ENCODE results near the gene VRK3. TPM values are rescaled to one million over a fixed set of nuclear protein-coding genes. Genes with fewer than 3 reads are reported as not detected.

The VRK3 gene
- total and polyA plus RNA-seq, 2 donors (not counting 3 experiments of a cell fraction or from before 2014, with no cell fraction given): 20.4 to 36.0 TPM

DNA sequence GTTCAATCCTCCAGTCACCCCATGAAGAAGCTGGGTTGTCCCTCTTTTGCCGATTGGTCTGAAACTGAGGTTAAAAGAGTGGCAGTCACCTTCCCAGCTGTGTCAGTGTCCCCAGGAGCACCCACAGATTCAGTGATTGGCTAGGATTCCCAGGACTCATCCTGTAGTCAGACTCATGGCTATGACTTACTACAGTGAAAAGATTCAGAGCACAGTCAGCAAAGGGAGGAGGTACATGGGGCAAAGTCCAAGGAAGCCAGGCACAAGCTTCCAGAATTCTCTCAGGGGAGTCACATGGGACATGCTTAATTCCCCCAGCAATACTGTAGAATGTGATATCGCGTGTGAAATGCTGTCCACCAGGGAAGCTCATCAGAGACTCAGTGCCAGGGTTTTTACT is 14.8 kb upstream of the VRK3 start:
- H3K4me1 ChIP-seq (ENCODE audit: control insufficient read depth, extremely low read depth, insufficient read depth, low read length): no peaks in the 10 kb centered on the region
- H3K9me1 ChIP-seq (replicated peaks; ENCODE audit: control insufficient read depth, extremely low read depth, insufficient read depth, low read length): no peaks in the 10 kb centered on the region
- H3K36me3 ChIP-seq (ENCODE audit: control insufficient read depth in 2 of 2, extremely low read depth in 1 of 2, insufficient read depth in 2 of 2, low read length in 2 of 2): peaks cover 22 to 44% of the 10 kb centered on the region in 2 experiments
- no peaks in the 10 kb centered on the region for H3K27me3 ChIP-seq (ENCODE audit: control insufficient read depth in 2 of 2, insufficient read depth in 2 of 2, low read length in 2 of 2)
- FAIRE-seq: no peak
- no peak overlapping the region for H3K4me3 ChIP-seq (replicated peaks in 1 of 3; ENCODE audit: insufficient read depth in 1 of 3, low read depth in 1 of 3, low read length in 3 of 3)
- ChIA-PET CTCF (interaction anchor here (1.6 kb wide), 1 partner anchor 11 kb away, joined by 5 read pairs; no protein-coding TSS in a partner anchor), POLR2A (no interaction called here)
- H3K9me3 ChIP-seq (replicated peaks; ENCODE audit: control insufficient read depth, insufficient read depth, low read length): peaks cover 9% of the 10 kb centered on the region
- no peak overlapping the region for H3K9ac ChIP-seq (replicated peaks; ENCODE audit: extremely low read depth, insufficient read depth, low read length)
- TF ChIP-seq GATA2 (IDR thresholded peaks at IDR 0.05; ENCODE audit: insufficient read depth, insufficient read length, low read depth, low read length) (no peak), MYC (IDR thresholded peaks at IDR 0.05; ENCODE audit: low read depth, low read length) (no peak), POLR2AphosphoS5 (IDR thresholded peaks at IDR 0.05; ENCODE audit: insufficient read depth, low read depth, low read length) (no peak), POLR2A (IDR thresholded peaks at IDR 0.05; ENCODE audit: low read depth, low read length) (no peak), FOS (IDR thresholded peaks at IDR 0.05; ENCODE audit: borderline replicate concordance, insufficient read depth, low read length) (no peak), EZH2 (IDR thresholded peaks at IDR 0.05; ENCODE audit: borderline replicate concordance, low read depth, low read length, severe bottlenecking) (no peak), JUN (IDR thresholded peaks at IDR 0.05; ENCODE audit: borderline replicate concordance, insufficient read depth, insufficient read length, low read depth) (no peak)
- TF ChIP-seq, protein P1, sequence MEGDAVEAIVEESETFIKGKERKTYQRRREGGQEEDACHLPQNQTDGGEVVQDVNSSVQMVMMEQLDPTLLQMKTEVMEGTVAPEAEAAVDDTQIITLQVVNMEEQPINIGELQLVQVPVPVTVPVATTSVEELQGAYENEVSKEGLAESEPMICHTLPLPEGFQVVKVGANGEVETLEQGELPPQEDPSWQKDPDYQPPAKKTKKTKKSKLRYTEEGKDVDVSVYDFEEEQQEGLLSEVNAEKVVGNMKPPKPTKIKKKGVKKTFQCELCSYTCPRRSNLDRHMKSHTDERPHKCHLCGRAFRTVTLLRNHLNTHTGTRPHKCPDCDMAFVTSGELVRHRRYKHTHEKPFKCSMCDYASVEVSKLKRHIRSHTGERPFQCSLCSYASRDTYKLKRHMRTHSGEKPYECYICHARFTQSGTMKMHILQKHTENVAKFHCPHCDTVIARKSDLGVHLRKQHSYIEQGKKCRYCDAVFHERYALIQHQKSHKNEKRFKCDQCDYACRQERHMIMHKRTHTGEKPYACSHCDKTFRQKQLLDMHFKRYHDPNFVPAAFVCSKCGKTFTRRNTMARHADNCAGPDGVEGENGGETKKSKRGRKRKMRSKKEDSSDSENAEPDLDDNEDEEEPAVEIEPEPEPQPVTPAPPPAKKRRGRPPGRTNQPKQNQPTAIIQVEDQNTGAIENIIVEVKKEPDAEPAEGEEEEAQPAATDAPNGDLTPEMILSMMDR (IDR thresholded peaks at IDR 0.05; ENCODE audit: extremely low read depth in 1 of 2, insufficient read depth in 1 of 2, low read depth in 1 of 2, low read length in 2 of 2): no peak
- TF ChIP-seq, protein P2, sequence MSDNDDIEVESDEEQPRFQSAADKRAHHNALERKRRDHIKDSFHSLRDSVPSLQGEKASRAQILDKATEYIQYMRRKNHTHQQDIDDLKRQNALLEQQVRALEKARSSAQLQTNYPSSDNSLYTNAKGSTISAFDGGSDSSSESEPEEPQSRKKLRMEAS (IDR thresholded peaks at IDR 0.05; ENCODE audit: insufficient read depth, insufficient read length): no peak
- BruUV-seq (replicated peaks): no TSS peak
- DNase-seq (ENCODE audit: low read depth, low spot score): no peak
- no peak overlapping the region for H3K27ac ChIP-seq (ENCODE audit: insufficient read depth, low read depth, low read length)
- H4K20me1 ChIP-seq (replicated peaks; ENCODE audit: control insufficient read depth, extremely low read depth, insufficient read depth, low read length): no peaks in the 10 kb centered on the region
- H2AFZ ChIP-seq (ENCODE audit: low read depth, low read length): no peak overlapping the region
- intact Hi-C loops (cut with micrococcal nuclease): no loop called here
- H3K79me2 ChIP-seq (ENCODE audit: control insufficient read depth, insufficient read depth, low read length): no peaks in the 10 kb centered on the region
- dilution Hi-C loops (cut with MboI; ENCODE audit: extremely low pct_ligation_motif_present, low sequenced_read_pairs): no loop called here
- H3K4me2 ChIP-seq (ENCODE audit: insufficient read depth, low read length): no peak overlapping the region

All from endothelial cell of umbilical vein (primary cell).